Parathyroid adenoma (tissue), 2 donors: ENCODE results near the gene FBLIM1.

Experiments used
- H2AFZ ChIP-seq: fragments of 300-600 bp; sonication (generic); one replicate; pipeline ENCODE4 v1.7.0; 2017; ENCODE audit warnings: antibody characterized with exemption, mild to moderate bottlenecking
- H3K27ac ChIP-seq: fragments of 300-600 bp; sonication (generic); one replicate; pipeline ENCODE4 v1.7.0; 2017
- H3K27me3 ChIP-seq: fragments of 300-600 bp; sonication (generic); one replicate; pipeline ENCODE4 v1.7.0; 2017; ENCODE audit warnings: low read length; ENCODE audit not compliant: control insufficient read depth, insufficient read depth
- H3K36me3 ChIP-seq: fragments of 300-600 bp; sonication (generic); one replicate; pipeline ENCODE4 v1.7.0; 2017; ENCODE audit warnings: low read length; ENCODE audit not compliant: control insufficient read depth, insufficient read depth
- H3K4me1 ChIP-seq: fragments of 300-600 bp; sonication (generic); one replicate; pipeline ENCODE4 v1.7.0; 2017; ENCODE audit warnings: control low read depth
- H3K4me2 ChIP-seq: fragments of 300-600 bp; sonication (generic); one replicate; pipeline ENCODE4 v1.7.0; 2017; ENCODE audit warnings: low read length
- H3K4me3 ChIP-seq: fragments of 300-600 bp; sonication (generic); one replicate; pipeline ENCODE4 v1.7.0; 2017; ENCODE audit warnings: low read depth, low read length
- H3K79me2 ChIP-seq: fragments of 300-600 bp; sonication (generic); one replicate; pipeline ENCODE4 v1.7.0; 2017; ENCODE audit warnings: control low read depth
- H3K9ac ChIP-seq: fragments of 300-600 bp; sonication (generic); one replicate; pipeline ENCODE4 v1.7.0; 2017; ENCODE audit warnings: mild to moderate bottlenecking
- H3K9me3 ChIP-seq: fragments of 300-600 bp; sonication (generic); one replicate; pipeline ENCODE4 v1.7.0; 2017; ENCODE audit warnings: low read length; ENCODE audit not compliant: control insufficient read depth
- CTCF ChIP-seq: fragments of 300-600 bp; sonication (generic); IDR thresholded peaks from one replicate; pipeline ENCODE4 v1.7.0; 2017; ENCODE audit warnings: antibody characterized with exemption, mild to moderate bottlenecking
- donor health status: primary hyperparathyroidism.

The FBLIM1 gene

GRCh38 chr1:15758343-15758931 is at the start of gene FBLIM1:
FBLIM1 (plus strand) TSS chr1:15758795; CDS start chr1:15764984, 6,189 bp downstream.
- Histone ChIP-seq H3K27ac (peak within 1 kb of the TSS; percentile 77), H3K36me3 (no peaks in the 10 kb centered on the region), H3K79me2 (no peaks in the 10 kb centered on the region), H3K4me2 (peak within 1 kb of the TSS; percentile 60), H2AFZ (peak within 1 kb of the TSS; percentile 69), H3K4me3 (peak within 1 kb of the TSS; percentile 48), H3K9me3 (no peaks in the 10 kb centered on the region), H3K27me3 (no peaks in the 10 kb centered on the region), H3K4me1 (peaks cover 7% of the 10 kb centered on the region), H3K9ac (peak within 1 kb of the TSS; percentile 67)
- TF ChIP-seq CTCF = no peak

- H2AFZ ChIP-seq = no peak overlapping the region
- no peak overlapping the region for H3K4me2 ChIP-seq
- H3K79me2 ChIP-seq = peaks cover 46% of the 10 kb centered on the region
- no peak overlapping the region for H3K9ac ChIP-seq
- no peaks in the 10 kb centered on the region for H3K9me3 ChIP-seq
- no peak for TF ChIP-seq CTCF
- H3K36me3 ChIP-seq = no peaks in the 10 kb centered on the region
- no peak overlapping the region for H3K27ac ChIP-seq
- no peaks in the 10 kb centered on the region for H3K4me1 ChIP-seq
- H3K4me3 ChIP-seq = no peak overlapping the region
- H3K27me3 ChIP-seq = no peaks in the 10 kb centered on the region
Observed at GRCh38 chr1:15709226-15709625, 49.4 kb upstream of the FBLIM1 start.

- Histone ChIP-seq H3K4me3 (no peak overlapping the region), H3K4me1 (no peaks in the 10 kb centered on the region), H3K27ac (no peak overlapping the region), H3K9ac (no peak overlapping the region), H3K79me2 (peaks cover 28% of the 10 kb centered on the region), H3K36me3 (no peaks in the 10 kb centered on the region), H2AFZ (no peak overlapping the region), H3K4me2 (no peak overlapping the region), H3K27me3 (no peaks in the 10 kb centered on the region), H3K9me3 (no peaks in the 10 kb centered on the region)
- TF ChIP-seq CTCF = no peak
Observed at GRCh38 chr1:15712168-15712567, 46.4 kb upstream of the FBLIM1 start.

- Histone ChIP-seq H3K4me3 (no peak overlapping the region), H3K9ac (no peak overlapping the region), H3K4me2 (no peak overlapping the region), H3K9me3 (no peaks in the 10 kb centered on the region), H3K79me2 (peaks cover 5% of the 10 kb centered on the region), H3K27ac (no peak overlapping the region), H3K4me1 (no peaks in the 10 kb centered on the region), H3K27me3 (no peaks in the 10 kb centered on the region), H2AFZ (no peak overlapping the region), H3K36me3 (no peaks in the 10 kb centered on the region)
- TF ChIP-seq CTCF = no peak
Observed at GRCh38 chr1:15714406-15715136, 44.0 kb upstream of the FBLIM1 start.
